ENCODE data around the gene IRAG1.
A peak's percentile ranks its signal among the peaks of the same experiment; 100 is the strongest.

Gene IRAG1

GRCh38 chr11:10655943-10656576 lies 37.5 kb downstream of the IRAG1 start:
- H3K36me3 ChIP-seq (ENCODE audit: control insufficient read depth, insufficient read depth, low read length) = no peaks in the 10 kb centered on the region
- TF ChIP-seq, protein P1, sequence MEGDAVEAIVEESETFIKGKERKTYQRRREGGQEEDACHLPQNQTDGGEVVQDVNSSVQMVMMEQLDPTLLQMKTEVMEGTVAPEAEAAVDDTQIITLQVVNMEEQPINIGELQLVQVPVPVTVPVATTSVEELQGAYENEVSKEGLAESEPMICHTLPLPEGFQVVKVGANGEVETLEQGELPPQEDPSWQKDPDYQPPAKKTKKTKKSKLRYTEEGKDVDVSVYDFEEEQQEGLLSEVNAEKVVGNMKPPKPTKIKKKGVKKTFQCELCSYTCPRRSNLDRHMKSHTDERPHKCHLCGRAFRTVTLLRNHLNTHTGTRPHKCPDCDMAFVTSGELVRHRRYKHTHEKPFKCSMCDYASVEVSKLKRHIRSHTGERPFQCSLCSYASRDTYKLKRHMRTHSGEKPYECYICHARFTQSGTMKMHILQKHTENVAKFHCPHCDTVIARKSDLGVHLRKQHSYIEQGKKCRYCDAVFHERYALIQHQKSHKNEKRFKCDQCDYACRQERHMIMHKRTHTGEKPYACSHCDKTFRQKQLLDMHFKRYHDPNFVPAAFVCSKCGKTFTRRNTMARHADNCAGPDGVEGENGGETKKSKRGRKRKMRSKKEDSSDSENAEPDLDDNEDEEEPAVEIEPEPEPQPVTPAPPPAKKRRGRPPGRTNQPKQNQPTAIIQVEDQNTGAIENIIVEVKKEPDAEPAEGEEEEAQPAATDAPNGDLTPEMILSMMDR (IDR thresholded peaks at IDR 0.05; ENCODE audit: insufficient read depth, low read length, poor library complexity, severe bottlenecking) = no peak

GRCh38 chr11:10655227-10655626 lies 38.3 kb downstream of the IRAG1 start:
- TF ChIP-seq, protein P1 (IDR thresholded peaks at IDR 0.05; ENCODE audit: insufficient read depth, low read length, poor library complexity, severe bottlenecking) = no peak
- H3K27me3 ChIP-seq (replicated peaks; ENCODE audit: control insufficient read depth, insufficient read depth, low read length) = no peaks in the 10 kb centered on the region
- H3K36me3 ChIP-seq (ENCODE audit: control insufficient read depth, insufficient read depth, low read length) = no peaks in the 10 kb centered on the region
- no peak overlapping the region for H3K4me3 ChIP-seq (replicated peaks; ENCODE audit: low read depth, low read length)
- no peak for DNase-seq (ENCODE audit: extremely low read depth, insufficient read length)

More at GRCh38 chr11:10655943-10656576, 37.5 kb downstream of the IRAG1 start:
- H3K4me3 ChIP-seq (replicated peaks; ENCODE audit: low read depth, low read length) = no peak overlapping the region
- H3K27me3 ChIP-seq (replicated peaks; ENCODE audit: control insufficient read depth, insufficient read depth, low read length) = no peaks in the 10 kb centered on the region
- no peak for DNase-seq (ENCODE audit: extremely low read depth, insufficient read length)

GRCh38 chr11:10654811-10655150 lies 38.8 kb downstream of the IRAG1 start:
- Histone ChIP-seq H3K36me3 (ENCODE audit: control insufficient read depth, insufficient read depth, low read length) (no peaks in the 10 kb centered on the region), H3K4me3 (replicated peaks; ENCODE audit: low read depth, low read length) (no peak overlapping the region), H3K27me3 (replicated peaks; ENCODE audit: control insufficient read depth, insufficient read depth, low read length) (no peaks in the 10 kb centered on the region)
- TF ChIP-seq, protein P1 (IDR thresholded peaks at IDR 0.05; ENCODE audit: insufficient read depth, low read length, poor library complexity, severe bottlenecking) = no peak
- no peak for DNase-seq (ENCODE audit: extremely low read depth, insufficient read length)

DNA sequence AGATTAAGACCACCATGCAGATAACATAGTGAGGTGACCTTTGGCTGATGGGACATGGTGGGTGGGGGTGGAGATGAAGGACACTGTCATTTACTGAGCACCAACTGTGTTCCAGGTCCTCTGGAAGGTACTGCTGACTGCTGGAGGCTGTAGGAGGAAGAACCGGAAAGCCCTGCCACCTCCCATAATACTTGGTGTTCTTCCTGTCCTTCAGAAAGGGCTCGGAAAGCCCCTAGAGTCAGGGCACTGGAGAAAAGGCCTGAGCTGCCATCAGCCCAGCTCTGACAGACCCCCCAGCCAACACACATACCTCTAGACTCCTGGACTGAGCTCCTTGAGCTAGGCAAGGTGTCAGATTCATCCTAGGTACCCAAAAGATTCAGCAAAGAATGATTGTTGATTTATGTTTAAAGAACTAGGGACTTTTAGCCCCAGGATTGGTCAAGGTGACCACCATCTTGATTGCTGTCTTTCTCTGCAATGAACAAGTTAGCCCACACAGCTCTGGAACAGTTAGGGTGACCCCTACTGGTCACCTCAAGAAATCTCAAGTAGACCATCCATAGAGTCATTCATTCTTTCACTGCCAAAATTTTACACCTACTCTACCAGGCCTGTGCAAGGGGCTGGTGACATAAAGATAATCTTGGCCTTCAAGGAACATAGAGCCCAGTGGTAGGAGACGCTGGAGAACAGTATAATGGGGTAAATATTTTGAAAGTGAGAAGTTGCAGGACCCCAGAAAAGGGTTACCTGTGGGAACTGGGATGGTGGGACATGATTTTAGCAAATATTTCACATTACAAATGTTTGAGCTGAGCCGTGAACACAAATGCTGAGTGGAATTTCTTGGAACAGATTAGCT lies 39.4 kb downstream of the IRAG1 start:
- TF ChIP-seq, protein P1 (IDR thresholded peaks at IDR 0.05; ENCODE audit: insufficient read depth, low read length, poor library complexity, severe bottlenecking) = peak; percentile 68
- DNase-seq (ENCODE audit: extremely low read depth, insufficient read length) = no peak
- Histone ChIP-seq H3K27me3 (replicated peaks; ENCODE audit: control insufficient read depth, insufficient read depth, low read length) (no peaks in the 10 kb centered on the region), H3K4me3 (replicated peaks; ENCODE audit: low read depth, low read length) (no peak overlapping the region), H3K36me3 (ENCODE audit: control insufficient read depth, insufficient read depth, low read length) (no peaks in the 10 kb centered on the region)

GRCh38 chr11:10653261-10653660 lies 40.3 kb downstream of the IRAG1 start:
- Histone ChIP-seq H3K36me3 (ENCODE audit: control insufficient read depth, insufficient read depth, low read length) (no peaks in the 10 kb centered on the region), H3K4me3 (replicated peaks; ENCODE audit: low read depth, low read length) (no peak overlapping the region), H3K27me3 (replicated peaks; ENCODE audit: control insufficient read depth, insufficient read depth, low read length) (no peaks in the 10 kb centered on the region)
- TF ChIP-seq, protein P1 (IDR thresholded peaks at IDR 0.05; ENCODE audit: insufficient read depth, low read length, poor library complexity, severe bottlenecking) = no peak
- DNase-seq (ENCODE audit: extremely low read depth, insufficient read length) = no peak
